Mesothelial cell of epicardium (in vitro differentiated cells): ENCODE data around the gene TMEM183A. TPM values are rescaled to one million over a fixed set of nuclear protein-coding genes. Genes with fewer than 3 reads are reported as not detected.

Experiments
- DNase-seq, 2 experiments: peaks; one replicate each; pipeline ENCODE4 v3.0.0; 2021; ENCODE audit warnings: low spot score in 2 of 2; ENCODE audit not compliant: unreplicated experiment in 2 of 2
- H3K27ac Mint-ChIP-seq: 2 replicates; pipeline ENCODE4 v1.8.0; 2021; ENCODE audit warnings: mixed read lengths
- H3K27me3 Mint-ChIP-seq: 2 replicates; pipeline ENCODE4 v1.8.0; 2021; ENCODE audit warnings: low read depth, mixed read lengths
- H3K36me3 Mint-ChIP-seq: 2 replicates; pipeline ENCODE4 v1.8.0; 2021; ENCODE audit warnings: mixed read lengths
- H3K4me1 Mint-ChIP-seq: 2 replicates; pipeline ENCODE4 v1.8.0; 2021; ENCODE audit warnings: mixed read lengths
- H3K4me3 Mint-ChIP-seq: 2 replicates; pipeline ENCODE4 v1.8.0; 2021; ENCODE audit warnings: mild to moderate bottlenecking, moderate library complexity, mixed read lengths
- H3K9me3 Mint-ChIP-seq: 2 replicates; pipeline ENCODE4 v1.8.0; 2021; ENCODE audit warnings: mixed read lengths
- CTCF ChIP-seq: fragments of 200-600 bp; sonication (generic); IDR thresholded peaks from one replicate; pipeline ENCODE4 v1.5.0; 2021; ENCODE audit warnings: antibody characterized with exemption; ENCODE audit not compliant: unreplicated experiment
- total RNA-seq: library from RNA; stranded (reverse); gene quantifications from 3 replicates; pipeline ENCODE4 v1.2.1, GENCODE V29; 2021

Gene TMEM183A
- total RNA-seq, 1 donor from 2014 or later: 58.4 TPM

- H3K27me3 Mint-ChIP-seq: peaks cover 3% of the 10 kb centered on the region
- H3K36me3 Mint-ChIP-seq: peaks cover 3% of the 10 kb centered on the region
- peaks cover 23% of the 10 kb centered on the region for H3K4me1 Mint-ChIP-seq
- no peaks in the 10 kb centered on the region for H3K9me3 Mint-ChIP-seq
- H3K4me3 Mint-ChIP-seq: no peak overlapping the region
- TF ChIP-seq CTCF: no peak
- H3K27ac Mint-ChIP-seq: no peak overlapping the region
- DNase-seq: no peak
These were observed 31.1 kb downstream of the TMEM183A start for GRCh38 chr1:203038217-203038741.

- Mint-ChIP-seq H3K27me3 (peaks cover 3% of the 10 kb centered on the region), H3K36me3 (peaks cover 4% of the 10 kb centered on the region), H3K4me3 (no peak overlapping the region), H3K4me1 (peaks cover 23% of the 10 kb centered on the region), H3K9me3 (no peaks in the 10 kb centered on the region), H3K27ac (no peak overlapping the region)
- peak; percentile 60 to 80 for DNase-seq
- peak; percentile 83 for TF ChIP-seq CTCF
These were observed 31.9 kb downstream of the TMEM183A start for GRCh38 chr1:203038891-203039608.

GRCh38 chr1:203039609-203040512 lies 32.7 kb downstream of the TMEM183A start:
- no peak for DNase-seq
- TF ChIP-seq CTCF: no peak
- peaks cover 8% of the 10 kb centered on the region for H3K36me3 Mint-ChIP-seq
- peaks cover 31% of the 10 kb centered on the region for H3K4me1 Mint-ChIP-seq
- peaks cover 3% of the 10 kb centered on the region for H3K27me3 Mint-ChIP-seq
- no peak overlapping the region for H3K27ac Mint-ChIP-seq
- no peaks in the 10 kb centered on the region for H3K9me3 Mint-ChIP-seq
- no peak overlapping the region for H3K4me3 Mint-ChIP-seq

- DNase-seq: no peak
- H3K36me3 Mint-ChIP-seq: peaks cover 12% of the 10 kb centered on the region
- TF ChIP-seq CTCF: no peak
- H3K27ac Mint-ChIP-seq: no peak overlapping the region
- H3K27me3 Mint-ChIP-seq: peaks cover 3% of the 10 kb centered on the region
- no peaks in the 10 kb centered on the region for H3K9me3 Mint-ChIP-seq
- H3K4me1 Mint-ChIP-seq: peaks cover 35% of the 10 kb centered on the region
- H3K4me3 Mint-ChIP-seq: no peak overlapping the region
These were observed 33.5 kb downstream of the TMEM183A start for GRCh38 chr1:203040513-203041275.

GRCh38 chr1:203041351-203041932 lies 34.3 kb downstream of the TMEM183A start:
- TF ChIP-seq CTCF: no peak
- Mint-ChIP-seq H3K27ac (no peak overlapping the region), H3K4me1 (peaks cover 39% of the 10 kb centered on the region)

More at GRCh38 chr1:203041351-203041932, 34.3 kb downstream of the TMEM183A start:
- H3K36me3 Mint-ChIP-seq: peaks cover 12% of the 10 kb centered on the region
- no peak overlapping the region for H3K4me3 Mint-ChIP-seq
- H3K27me3 Mint-ChIP-seq: peaks cover 3% of the 10 kb centered on the region
- no peaks in the 10 kb centered on the region for H3K9me3 Mint-ChIP-seq
- no peak for DNase-seq
